ENCODE results near the gene GALNT10. TPM values are rescaled to one million over a fixed set of nuclear protein-coding genes. Genes with fewer than 3 reads are reported as not detected.

GALNT10 gene
- total RNA-seq, 1 experiment from 2014 or later: 27.8 TPM

DNA sequence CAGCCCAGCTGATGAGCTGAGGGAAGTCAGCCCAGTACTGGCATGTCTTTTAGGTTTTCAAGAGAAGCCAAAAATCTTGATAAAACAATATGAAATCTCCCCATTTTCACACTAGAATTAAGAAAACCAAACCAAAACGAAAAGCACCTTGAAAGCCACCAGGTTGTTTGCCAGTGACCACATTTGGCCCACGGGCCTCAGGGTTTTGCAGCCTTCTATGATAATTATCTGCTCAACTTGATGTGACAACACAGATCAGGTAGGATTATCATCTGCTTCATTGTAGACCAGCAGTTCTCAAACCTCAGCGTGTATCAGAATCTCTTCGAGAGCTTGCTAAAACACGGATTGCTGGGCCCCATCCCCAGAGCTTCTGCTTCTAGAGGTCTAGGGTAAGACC is 101.4 kb downstream of the GALNT10 start:
- Histone ChIP-seq H3K27ac (ENCODE audit: low read depth, low read length) (no peak overlapping the region), H3K9me3 (ENCODE audit: control insufficient read depth in 1 of 2, insufficient read depth in 1 of 2, low read depth in 1 of 2, low read length in 2 of 2) (no peaks in the 10 kb centered on the region), H3K9me2 (ENCODE audit: insufficient read depth) (no peaks in the 10 kb centered on the region), H3K36me3 (ENCODE audit: control insufficient read depth in 1 of 2, insufficient read depth in 2 of 2, low read length in 2 of 2) (no peaks in the 10 kb centered on the region), H3K4me3 (replicated peaks in 1 of 2; ENCODE audit: low read depth in 1 of 2, low read length in 2 of 2) (no peak overlapping the region), H3K9ac (ENCODE audit: low read length) (no peak overlapping the region), H3K4me1 (ENCODE audit: control insufficient read depth in 1 of 2, insufficient read depth in 2 of 2, low read length in 2 of 2) (peaks cover 8 to 10% of the 10 kb centered on the region in 2 experiments), H3K79me2 (ENCODE audit: insufficient read depth, low read length) (no peaks in the 10 kb centered on the region), H3K27me3 (ENCODE audit: insufficient read depth, low read length) (no peaks in the 10 kb centered on the region), H4K20me1 (ENCODE audit: insufficient read depth) (no peaks in the 10 kb centered on the region), H2AFZ (ENCODE audit: low read depth, low read length, poor library complexity, severe bottlenecking) (no peak overlapping the region), H3K4me2 (ENCODE audit: low read length) (no peak overlapping the region)
- intact Hi-C loops (cut with micrococcal nuclease): no loop called here
- ChIA-PET CTCF (no interaction called here), POLR2A (no interaction called here), RAD21 (ENCODE audit: low non-redundant PET in 1 of 2, low total read pairs in 2 of 2, uncharacterized antibody in 2 of 2, unreplicated experiment in 2 of 2) (no interaction called here)
- ATAC-seq: no peak
- no TSS peak for BruUV-seq (replicated peaks)
- no peak for DNase-seq (ENCODE audit: low read depth, low spot score)
- TF ChIP-seq EZH2phosphoT487 (IDR thresholded peaks at IDR 0.05; ENCODE audit: borderline replicate concordance): no peak

- Histone ChIP-seq H3K4me1 (ENCODE audit: control insufficient read depth in 1 of 2, insufficient read depth in 2 of 2, low read length in 2 of 2) (no peaks in the 10 kb centered on the region), H3K9me2 (ENCODE audit: insufficient read depth) (no peaks in the 10 kb centered on the region), H3K9me3 (ENCODE audit: control insufficient read depth in 1 of 2, insufficient read depth in 1 of 2, low read depth in 1 of 2, low read length in 2 of 2) (no peaks in the 10 kb centered on the region), H2AFZ (ENCODE audit: low read depth, low read length, poor library complexity, severe bottlenecking) (no peak overlapping the region), H3K79me2 (ENCODE audit: insufficient read depth, low read length) (no peaks in the 10 kb centered on the region), H3K4me2 (ENCODE audit: low read length) (no peak overlapping the region), H3K9ac (ENCODE audit: low read length) (no peak overlapping the region), H3K27ac (ENCODE audit: low read depth, low read length) (no peak overlapping the region), H3K36me3 (ENCODE audit: control insufficient read depth in 1 of 2, insufficient read depth in 2 of 2, low read length in 2 of 2) (no peaks in the 10 kb centered on the region), H3K27me3 (ENCODE audit: insufficient read depth, low read length) (no peaks in the 10 kb centered on the region), H4K20me1 (ENCODE audit: insufficient read depth) (no peaks in the 10 kb centered on the region), H3K4me3 (replicated peaks in 1 of 2; ENCODE audit: low read depth in 1 of 2, low read length in 2 of 2) (no peak overlapping the region)
- TF ChIP-seq CTCF (IDR thresholded peaks at IDR 0.05 in 2 of 3, conservative IDR thresholded peaks at IDR 0.05 in 1 of 3; ENCODE audit: borderline replicate concordance in 1 of 3, insufficient read depth in 1 of 3, low read depth in 2 of 3, low read length in 2 of 3): no peak
- no peak for TF ChIP-seq ZNF274 (IDR thresholded peaks at IDR 0.05; ENCODE audit: low read depth, low read length)
- TF ChIP-seq FOSL1 (IDR thresholded peaks at IDR 0.05; ENCODE audit: low read depth): no peak
- no peak for TF ChIP-seq MAX (IDR thresholded peaks at IDR 0.05)
- TF ChIP-seq, protein P1, sequence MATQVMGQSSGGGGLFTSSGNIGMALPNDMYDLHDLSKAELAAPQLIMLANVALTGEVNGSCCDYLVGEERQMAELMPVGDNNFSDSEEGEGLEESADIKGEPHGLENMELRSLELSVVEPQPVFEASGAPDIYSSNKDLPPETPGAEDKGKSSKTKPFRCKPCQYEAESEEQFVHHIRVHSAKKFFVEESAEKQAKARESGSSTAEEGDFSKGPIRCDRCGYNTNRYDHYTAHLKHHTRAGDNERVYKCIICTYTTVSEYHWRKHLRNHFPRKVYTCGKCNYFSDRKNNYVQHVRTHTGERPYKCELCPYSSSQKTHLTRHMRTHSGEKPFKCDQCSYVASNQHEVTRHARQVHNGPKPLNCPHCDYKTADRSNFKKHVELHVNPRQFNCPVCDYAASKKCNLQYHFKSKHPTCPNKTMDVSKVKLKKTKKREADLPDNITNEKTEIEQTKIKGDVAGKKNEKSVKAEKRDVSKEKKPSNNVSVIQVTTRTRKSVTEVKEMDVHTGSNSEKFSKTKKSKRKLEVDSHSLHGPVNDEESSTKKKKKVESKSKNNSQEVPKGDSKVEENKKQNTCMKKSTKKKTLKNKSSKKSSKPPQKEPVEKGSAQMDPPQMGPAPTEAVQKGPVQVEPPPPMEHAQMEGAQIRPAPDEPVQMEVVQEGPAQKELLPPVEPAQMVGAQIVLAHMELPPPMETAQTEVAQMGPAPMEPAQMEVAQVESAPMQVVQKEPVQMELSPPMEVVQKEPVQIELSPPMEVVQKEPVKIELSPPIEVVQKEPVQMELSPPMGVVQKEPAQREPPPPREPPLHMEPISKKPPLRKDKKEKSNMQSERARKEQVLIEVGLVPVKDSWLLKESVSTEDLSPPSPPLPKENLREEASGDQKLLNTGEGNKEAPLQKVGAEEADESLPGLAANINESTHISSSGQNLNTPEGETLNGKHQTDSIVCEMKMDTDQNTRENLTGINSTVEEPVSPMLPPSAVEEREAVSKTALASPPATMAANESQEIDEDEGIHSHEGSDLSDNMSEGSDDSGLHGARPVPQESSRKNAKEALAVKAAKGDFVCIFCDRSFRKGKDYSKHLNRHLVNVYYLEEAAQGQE (IDR thresholded peaks at IDR 0.05; ENCODE audit: low read depth): no peak
- TF ChIP-seq YY1 (IDR thresholded peaks at IDR 0.05; ENCODE audit: extremely low read depth, insufficient replicate concordance, low read depth, low read length): no peak
- no peak for TF ChIP-seq SIN3A (IDR thresholded peaks at IDR 0.05; ENCODE audit: low read depth)
- TF ChIP-seq POLR2AphosphoS5 (IDR thresholded peaks at IDR 0.05; ENCODE audit: low read depth, low read length): no peak
- ATAC-seq (no peak), DNase-seq (ENCODE audit: low read depth, low spot score) (no peak)
- intact Hi-C loops (cut with micrococcal nuclease): no loop called here
- ChIA-PET RAD21 (ENCODE audit: low non-redundant PET in 1 of 2, low total read pairs in 2 of 2, uncharacterized antibody in 2 of 2, unreplicated experiment in 2 of 2) (no interaction called here), CTCF (no interaction called here), POLR2A (no interaction called here)
- BruUV-seq (replicated peaks): no TSS peak
These were observed 102.7 kb downstream of the GALNT10 start for GRCh38 chr5:154293219-154293618.

Data from HCT116 (cell line).